Measurements from ENCODE around the gene CTU2.

Gene CTU2

GRCh38 chr16:88764080-88764479 lies 57.8 kb downstream of the CTU2 start:
- no peak for DNase-seq

- no peak for DNase-seq
Observed at GRCh38 chr16:88764913-88765349, 58.6 kb downstream of the CTU2 start.
